Measurements from ENCODE around the gene TRAF6. TPM values are rescaled to one million over a fixed set of nuclear protein-coding genes. Genes with fewer than 3 reads are reported as not detected.

TRAF6 gene
- total and polyA plus RNA-seq, 4 donors: 2.4 to 7.8 (median 5.3) TPM

- Histone ChIP-seq H3K9me3 (ENCODE audit: control insufficient read depth in 4 of 4, low read length in 3 of 4) (no peaks in the 10 kb centered on the region), H3K36me3 (ENCODE audit: control insufficient read depth in 4 of 4, insufficient read depth in 3 of 4, low read depth in 1 of 4, low read length in 3 of 4) (no peaks in the 10 kb centered on the region), H3K27ac (ENCODE audit: low read depth in 1 of 2, low read length in 2 of 2) (no peak overlapping the region), H3K4me1 (ENCODE audit: control insufficient read depth in 4 of 4, insufficient read depth in 4 of 4, low read length in 3 of 4) (peaks cover 0 to 6% (median 2%) of the 10 kb centered on the region in 4 donors), H3K9ac (ENCODE audit: low read depth in 1 of 2, low read length in 2 of 2) (no peak overlapping the region), H3K4me3 (ENCODE audit: low read depth in 1 of 3, low read length in 3 of 3) (peak overlapping the region in 1 of 3 donors; percentile 32), H3K27me3 (ENCODE audit: control insufficient read depth in 4 of 4, insufficient read depth in 4 of 4, low read length in 3 of 4) (no peaks in the 10 kb centered on the region)
- WGBS: 26% methylated on average over 3 of the region's 3 CpGs
- TF ChIP-seq FOXA1 (IDR thresholded peaks at IDR 0.05) (no peak), GABPA (IDR thresholded peaks at IDR 0.05 in 1 of 2, conservative IDR thresholded peaks at IDR 0.05 in 1 of 2) (no peak), NR2F2 (IDR thresholded peaks at IDR 0.05) (no peak), TAF1 (conservative IDR thresholded peaks at IDR 0.05) (no peak), YY1 (IDR thresholded peaks at IDR 0.05) (peak; percentile 57), SP1 (IDR thresholded peaks at IDR 0.05) (no peak)
- TF ChIP-seq, protein P1, sequence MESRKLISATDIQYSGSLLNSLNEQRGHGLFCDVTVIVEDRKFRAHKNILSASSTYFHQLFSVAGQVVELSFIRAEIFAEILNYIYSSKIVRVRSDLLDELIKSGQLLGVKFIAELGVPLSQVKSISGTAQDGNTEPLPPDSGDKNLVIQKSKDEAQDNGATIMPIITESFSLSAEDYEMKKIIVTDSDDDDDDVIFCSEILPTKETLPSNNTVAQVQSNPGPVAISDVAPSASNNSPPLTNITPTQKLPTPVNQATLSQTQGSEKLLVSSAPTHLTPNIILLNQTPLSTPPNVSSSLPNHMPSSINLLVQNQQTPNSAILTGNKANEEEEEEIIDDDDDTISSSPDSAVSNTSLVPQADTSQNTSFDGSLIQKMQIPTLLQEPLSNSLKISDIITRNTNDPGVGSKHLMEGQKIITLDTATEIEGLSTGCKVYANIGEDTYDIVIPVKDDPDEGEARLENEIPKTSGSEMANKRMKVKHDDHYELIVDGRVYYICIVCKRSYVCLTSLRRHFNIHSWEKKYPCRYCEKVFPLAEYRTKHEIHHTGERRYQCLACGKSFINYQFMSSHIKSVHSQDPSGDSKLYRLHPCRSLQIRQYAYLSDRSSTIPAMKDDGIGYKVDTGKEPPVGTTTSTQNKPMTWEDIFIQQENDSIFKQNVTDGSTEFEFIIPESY (IDR thresholded peaks at IDR 0.05): no peak
- DNase-seq (ENCODE audit: low spot score): peak; percentile 19
These were observed 59.9 kb downstream of the TRAF6 start for GRCh38 chr11:36450110-36450572.

DNA sequence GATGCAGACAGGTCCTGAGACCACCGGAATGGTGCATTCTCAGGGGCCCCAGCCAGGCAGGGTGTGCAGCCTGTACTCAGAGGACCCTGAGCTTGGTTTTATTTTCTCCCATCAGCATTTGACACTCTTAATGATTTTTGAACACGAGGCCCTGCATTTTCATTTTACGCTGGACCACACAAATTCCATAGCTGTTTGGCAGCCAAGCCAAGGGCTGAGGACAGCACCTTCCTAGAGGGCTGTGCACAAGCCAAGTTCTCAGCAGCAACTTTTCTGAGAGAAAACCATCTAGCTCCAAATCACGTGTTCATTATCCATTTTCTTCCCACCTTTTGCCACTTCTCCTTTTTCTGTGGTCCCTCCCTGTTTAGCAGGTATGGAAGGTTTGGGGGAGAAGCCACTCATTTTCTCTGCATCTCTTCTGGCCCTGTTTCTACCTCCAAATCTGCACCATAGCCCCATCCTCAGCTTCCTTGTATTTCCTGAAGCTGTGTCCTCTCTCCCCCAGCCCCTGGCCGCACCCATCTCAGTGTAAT lies 60.4 kb downstream of the TRAF6 start:
- H3K9me3 ChIP-seq (ENCODE audit: control insufficient read depth in 4 of 4, low read length in 3 of 4): no peaks in the 10 kb centered on the region
- H3K4me1 ChIP-seq (ENCODE audit: control insufficient read depth in 4 of 4, insufficient read depth in 4 of 4, low read length in 3 of 4): peaks cover 0 to 6% (median 2%) of the 10 kb centered on the region in 4 donors
- H3K9ac ChIP-seq (ENCODE audit: low read depth in 1 of 2, low read length in 2 of 2): no peak overlapping the region
- WGBS: 82% methylated on average over 5 of the region's 5 CpGs
- no peak for TF ChIP-seq FOXA2 (IDR thresholded peaks at IDR 0.05)
- no peak for TF ChIP-seq RAD21 (IDR thresholded peaks at IDR 0.05)
- TF ChIP-seq YY1 (IDR thresholded peaks at IDR 0.05): no peak
- no peak for TF ChIP-seq SP1 (IDR thresholded peaks at IDR 0.05)
- no peak for TF ChIP-seq REST (IDR thresholded peaks at IDR 0.05)
- no peak for TF ChIP-seq JUND (IDR thresholded peaks at IDR 0.05)
- TF ChIP-seq HNF4G (IDR thresholded peaks at IDR 0.05): no peak
- TF ChIP-seq, protein P1 (IDR thresholded peaks at IDR 0.05): no peak
- no peak for TF ChIP-seq EGR1 (IDR thresholded peaks at IDR 0.05; ENCODE audit: low read depth in 2 of 2)
- no peak for TF ChIP-seq GABPA (IDR thresholded peaks at IDR 0.05 in 1 of 2, conservative IDR thresholded peaks at IDR 0.05 in 1 of 2)
- TF ChIP-seq, protein P2, sequence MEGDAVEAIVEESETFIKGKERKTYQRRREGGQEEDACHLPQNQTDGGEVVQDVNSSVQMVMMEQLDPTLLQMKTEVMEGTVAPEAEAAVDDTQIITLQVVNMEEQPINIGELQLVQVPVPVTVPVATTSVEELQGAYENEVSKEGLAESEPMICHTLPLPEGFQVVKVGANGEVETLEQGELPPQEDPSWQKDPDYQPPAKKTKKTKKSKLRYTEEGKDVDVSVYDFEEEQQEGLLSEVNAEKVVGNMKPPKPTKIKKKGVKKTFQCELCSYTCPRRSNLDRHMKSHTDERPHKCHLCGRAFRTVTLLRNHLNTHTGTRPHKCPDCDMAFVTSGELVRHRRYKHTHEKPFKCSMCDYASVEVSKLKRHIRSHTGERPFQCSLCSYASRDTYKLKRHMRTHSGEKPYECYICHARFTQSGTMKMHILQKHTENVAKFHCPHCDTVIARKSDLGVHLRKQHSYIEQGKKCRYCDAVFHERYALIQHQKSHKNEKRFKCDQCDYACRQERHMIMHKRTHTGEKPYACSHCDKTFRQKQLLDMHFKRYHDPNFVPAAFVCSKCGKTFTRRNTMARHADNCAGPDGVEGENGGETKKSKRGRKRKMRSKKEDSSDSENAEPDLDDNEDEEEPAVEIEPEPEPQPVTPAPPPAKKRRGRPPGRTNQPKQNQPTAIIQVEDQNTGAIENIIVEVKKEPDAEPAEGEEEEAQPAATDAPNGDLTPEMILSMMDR (IDR thresholded peaks at IDR 0.05; ENCODE audit: low read depth, low read length, missing input control): no peak
- H3K4me3 ChIP-seq (ENCODE audit: low read depth in 1 of 3, low read length in 3 of 3): peak overlapping the region in 1 of 3 donors; percentile 32
- no peaks in the 10 kb centered on the region for H3K27me3 ChIP-seq (ENCODE audit: control insufficient read depth in 4 of 4, insufficient read depth in 4 of 4, low read length in 3 of 4)
- H3K27ac ChIP-seq (ENCODE audit: low read depth in 1 of 2, low read length in 2 of 2): no peak overlapping the region
- H3K36me3 ChIP-seq (ENCODE audit: control insufficient read depth in 4 of 4, insufficient read depth in 3 of 4, low read depth in 1 of 4, low read length in 3 of 4): no peaks in the 10 kb centered on the region
- no peak for DNase-seq (ENCODE audit: low spot score)
